Endometrial microvascular endothelial cells (primary cell): ENCODE results near the gene RPL18A. TPM values are rescaled to one million over a fixed set of nuclear protein-coding genes. Genes with fewer than 3 reads are reported as not detected.
"Not testable (repeated sequence)": the region's sequence is repeated elsewhere in the genome, so short reads cannot be mapped to it uniquely, and the experiment has no call there.

Experiments
- in situ Hi-C: cut with HindIII; loops from 2 replicates; pipeline ENCODE4 v1.10.0; 2017; ENCODE audit warnings: low sequenced_read_pairs, low pct_unique_long_range_greater_than_20kb; ENCODE audit errors: inconsistent ontology term
- total RNA-seq: library from RNA; depleted of rRNA; stranded (reverse); fragments of >200 nt; gene quantifications from one replicate; pipeline ENCODE4 v1.2.3, GENCODE V29; 2015; ENCODE audit errors: inconsistent ontology term

The RPL18A gene
- total RNA-seq, 1 donor from 2014 or later: 1,241 TPM

GRCh38 chr19:17886515-17886914 lies 26.8 kb downstream of the RPL18A start:
- in situ Hi-C loops: no loop called here

DNA sequence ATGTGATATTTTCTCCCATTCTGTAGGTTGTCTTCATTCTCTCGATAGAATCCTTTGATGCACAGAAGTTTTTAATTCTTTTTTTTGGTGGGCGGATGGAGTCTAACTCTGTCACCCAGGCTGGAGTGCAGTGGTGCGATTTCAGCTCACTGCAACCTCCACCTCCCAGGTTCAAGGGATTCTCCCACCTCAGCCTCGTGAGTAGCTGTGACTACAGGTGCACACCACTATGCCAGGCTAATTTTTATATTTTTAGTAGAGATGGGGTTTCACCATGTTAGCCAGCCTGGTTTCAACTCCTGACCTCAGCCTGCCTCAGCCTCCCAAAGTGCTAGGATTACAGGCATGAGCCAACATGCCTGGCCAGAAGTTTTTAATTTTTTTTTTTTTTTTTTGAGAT lies 27.5 kb downstream of the RPL18A start:
- in situ Hi-C loops: not testable (repeated sequence)

- in situ Hi-C loops: no loop called here
Observed at GRCh38 chr19:17888260-17888659, 28.6 kb downstream of the RPL18A start.

DNA sequence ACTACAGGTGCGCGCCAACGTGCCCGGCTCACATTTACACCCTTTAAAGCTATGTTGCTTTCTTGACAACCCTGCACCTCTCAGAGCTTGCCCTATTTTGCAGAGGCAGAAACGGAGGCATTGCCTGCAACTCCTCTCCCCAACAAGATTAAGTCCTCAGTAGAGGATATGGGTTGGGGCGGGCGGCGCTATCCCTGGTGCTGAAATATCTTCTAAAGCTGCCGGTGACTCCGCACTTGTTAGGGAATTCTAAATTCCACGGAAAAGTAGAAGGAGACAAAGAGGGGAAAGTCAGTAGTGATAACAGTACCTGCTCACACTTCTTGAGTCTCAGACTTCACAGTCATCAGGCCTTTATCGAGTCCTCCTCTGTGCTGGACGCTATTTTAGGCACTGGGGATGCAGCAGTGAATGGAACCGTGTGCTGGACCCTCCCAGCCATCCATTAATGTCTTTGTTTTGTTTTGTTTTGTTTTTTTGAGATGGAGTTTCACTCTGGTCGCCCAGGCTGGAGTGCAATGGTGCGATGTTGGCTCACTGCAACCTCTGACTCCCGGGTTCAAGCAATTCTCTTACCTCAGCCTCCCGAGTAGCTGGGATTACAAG lies 30.0 kb downstream of the RPL18A start:
- in situ Hi-C loops: no loop called here

GRCh38 chr19:17893766-17894165 lies 34.1 kb downstream of the RPL18A start:
- in situ Hi-C loops: no loop called here

- in situ Hi-C loops: no loop called here
Observed at GRCh38 chr19:17902701-17903100, 43.0 kb downstream of the RPL18A start.

DNA sequence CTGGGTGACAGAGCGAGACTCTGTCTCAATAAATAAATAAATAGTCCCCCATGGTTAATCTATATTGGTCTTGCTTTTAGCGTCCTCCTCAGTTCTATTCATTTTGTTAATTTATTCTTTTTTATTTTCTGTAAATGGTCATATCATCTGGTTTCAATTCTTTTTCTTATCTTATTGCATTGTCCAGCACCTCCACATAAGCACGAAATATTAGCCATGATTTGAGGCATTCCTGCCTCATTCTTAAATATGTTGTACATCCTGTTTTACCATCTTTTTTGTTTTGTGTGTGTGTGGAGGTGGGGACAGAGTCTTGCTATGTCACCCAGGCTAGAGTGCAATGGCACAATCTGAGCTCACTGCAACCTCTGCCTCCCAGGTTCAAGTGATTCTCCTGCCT lies 48.5 kb downstream of the RPL18A start:
- in situ Hi-C loops: no loop called here

GRCh38 chr19:17909003-17909732 lies 49.5 kb downstream of the RPL18A start:
- in situ Hi-C loops: no loop called here

GRCh38 chr19:17910791-17911360 lies 51.2 kb downstream of the RPL18A start:
- in situ Hi-C loops: no loop called here

Other genes with a start within 250 kb of the RPL18A start
- gene UNC13A, start 171.6 kb upstream of the RPL18A start, total RNA-seq: 0.09 TPM
- 33.6 TPM for gene MAP1S, start 140.4 kb upstream of the RPL18A start, total RNA-seq
- gene FCHO1, start 108.4 kb upstream of the RPL18A start, total RNA-seq: 3.0 TPM
- gene B3GNT3, start 64.8 kb upstream of the RPL18A start, total RNA-seq: not detected
- not detected for gene INSL3, start 38.4 kb upstream of the RPL18A start, total RNA-seq
- 4.5 TPM for gene JAK3, start 11.9 kb upstream of the RPL18A start, total RNA-seq
- gene SLC5A5, start 12.0 kb downstream of the RPL18A start, total RNA-seq: not detected
- gene CCDC124, start 73.1 kb downstream of the RPL18A start, total RNA-seq: 87.6 TPM
- gene KCNN1, start 107.2 kb downstream of the RPL18A start, total RNA-seq: not detected
- gene ARRDC2, start 148.3 kb downstream of the RPL18A start, total RNA-seq: 26.1 TPM
- 0.74 TPM for gene IL12RB1, start 227.0 kb downstream of the RPL18A start, total RNA-seq
- gene MAST3, start 237.9 kb downstream of the RPL18A start, total RNA-seq: 4.2 TPM